ENCODE measurements around the gene C5.

Gene C5

GRCh38 chr9:120924698-120925534 is 125.2 kb downstream of the C5 start:
- no peak for TF ChIP-seq CTCF (IDR thresholded peaks at IDR 0.05)

GRCh38 chr9:120923620-120924328 is 126.3 kb downstream of the C5 start:
- TF ChIP-seq CTCF (IDR thresholded peaks at IDR 0.05): no peak

- TF ChIP-seq CTCF (IDR thresholded peaks at IDR 0.05): no peak
These were observed 127.5 kb downstream of the C5 start for GRCh38 chr9:120922404-120923195.

- no peak for TF ChIP-seq CTCF (IDR thresholded peaks at IDR 0.05)
These were observed 128.4 kb downstream of the C5 start for GRCh38 chr9:120921661-120922181.

- TF ChIP-seq CTCF (IDR thresholded peaks at IDR 0.05): no peak
These were observed 129.3 kb downstream of the C5 start for GRCh38 chr9:120920806-120921178.

GRCh38 chr9:120919843-120920805 is 130.0 kb downstream of the C5 start:
- TF ChIP-seq CTCF (IDR thresholded peaks at IDR 0.05): no peak
